HG03064 (cell line): ENCODE results near the gene DNM3.

ENCODE experiments used
- ATAC-seq: cut with Tn5 transposase; IDR thresholded peaks from one replicate; pipeline ENCODE4 v1.9.1; 2021; ENCODE audit warnings: low read depth; ENCODE audit not compliant: unreplicated experiment

Gene DNM3

GRCh38 chr1:172086137-172086536, 244.8 kb downstream of the DNM3 start:
- no peak for ATAC-seq

- no peak for ATAC-seq
Measured at GRCh38 chr1:172088256-172088655, 247.0 kb downstream of the DNM3 start.

DNA sequence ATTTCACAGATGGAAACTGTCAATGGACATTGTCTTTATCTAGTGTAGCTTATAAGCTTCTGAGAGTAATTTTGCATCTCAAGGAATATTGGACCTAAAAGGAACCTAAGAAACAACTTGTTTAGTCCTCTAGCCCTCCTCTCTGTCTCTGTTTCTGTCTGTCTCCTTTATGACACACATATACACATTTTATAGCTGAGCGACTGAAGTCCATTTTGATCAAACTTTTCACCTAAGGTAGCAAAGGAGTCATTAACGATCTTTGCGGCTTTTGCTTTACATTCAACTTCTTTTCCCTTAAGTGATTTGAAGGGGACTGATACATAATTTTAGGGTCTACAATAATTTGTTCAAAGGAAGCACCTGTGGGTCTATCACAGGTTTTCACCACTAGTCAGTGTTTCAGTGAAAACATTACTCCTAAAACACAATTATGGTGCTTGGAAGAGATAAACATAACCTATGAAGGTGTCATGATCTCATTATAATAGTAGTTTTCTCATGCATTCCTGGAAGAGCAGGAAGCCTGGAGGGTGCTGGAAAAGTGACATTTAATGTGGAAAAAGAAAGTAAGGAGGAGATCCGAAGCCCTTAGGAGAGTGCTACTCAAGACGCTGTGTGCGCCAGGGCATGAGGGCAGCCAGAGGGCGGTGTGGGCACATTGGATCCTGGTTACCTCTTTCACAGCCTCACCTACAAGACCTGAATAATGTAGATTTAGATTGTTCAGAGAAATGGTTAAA, 248.6 kb downstream of the DNM3 start:
- ATAC-seq: no peak

- ATAC-seq: no peak
Measured at GRCh38 chr1:172090511-172090817, 249.2 kb downstream of the DNM3 start.

- no peak for ATAC-seq
Measured at GRCh38 chr1:172095846-172096245, 254.5 kb downstream of the DNM3 start.

DNA sequence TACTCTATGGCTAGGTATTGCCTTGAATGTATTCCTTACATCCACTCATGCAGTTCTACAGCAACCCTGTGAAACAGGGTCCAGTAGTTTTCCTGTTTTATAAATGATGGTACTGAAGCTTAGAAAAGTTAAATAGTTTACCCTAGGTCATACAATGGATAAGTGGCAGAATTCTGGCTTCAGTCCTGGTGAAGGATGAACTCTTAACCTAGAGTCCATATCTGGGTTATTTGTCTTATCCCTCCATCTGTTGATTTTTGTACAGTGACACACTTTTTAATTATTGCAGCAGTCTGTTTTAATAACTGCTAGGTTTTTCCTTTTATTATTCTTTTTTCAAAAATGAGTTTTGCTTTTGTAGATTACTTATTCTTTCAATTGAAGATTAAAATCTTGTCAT, 263.9 kb downstream of the DNM3 start:
- ATAC-seq: no peak

DNA sequence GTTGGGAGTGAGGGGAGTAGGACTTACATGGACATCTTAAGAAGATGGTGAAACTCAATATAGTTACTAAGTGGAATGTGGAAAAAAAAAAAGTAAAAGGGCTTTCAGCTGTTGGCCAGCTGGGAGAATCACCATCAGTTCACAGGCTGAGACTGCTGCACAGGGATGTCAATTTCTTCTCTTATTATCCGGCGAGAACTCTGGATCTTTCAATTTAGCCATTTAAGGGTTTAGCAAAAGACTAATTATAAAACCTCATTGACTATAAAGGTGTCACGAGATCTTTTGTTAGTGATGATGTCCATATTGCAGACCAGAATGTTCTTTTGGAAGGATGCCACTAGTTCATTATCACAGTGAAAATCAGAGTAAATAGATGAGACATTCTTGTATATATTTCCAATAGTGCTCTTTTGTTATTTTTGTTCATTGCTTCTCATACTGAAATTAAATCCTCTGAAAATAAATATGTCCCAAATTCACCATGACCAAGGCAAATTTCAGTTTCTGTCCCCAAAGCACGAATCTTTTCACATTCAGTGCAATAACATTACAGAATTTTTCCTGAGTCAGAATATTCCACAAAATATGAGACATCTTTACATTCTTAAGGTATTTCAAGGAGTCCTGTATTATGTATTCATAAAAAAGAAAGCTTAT, 266.1 kb downstream of the DNM3 start:
- no peak for ATAC-seq

DNA sequence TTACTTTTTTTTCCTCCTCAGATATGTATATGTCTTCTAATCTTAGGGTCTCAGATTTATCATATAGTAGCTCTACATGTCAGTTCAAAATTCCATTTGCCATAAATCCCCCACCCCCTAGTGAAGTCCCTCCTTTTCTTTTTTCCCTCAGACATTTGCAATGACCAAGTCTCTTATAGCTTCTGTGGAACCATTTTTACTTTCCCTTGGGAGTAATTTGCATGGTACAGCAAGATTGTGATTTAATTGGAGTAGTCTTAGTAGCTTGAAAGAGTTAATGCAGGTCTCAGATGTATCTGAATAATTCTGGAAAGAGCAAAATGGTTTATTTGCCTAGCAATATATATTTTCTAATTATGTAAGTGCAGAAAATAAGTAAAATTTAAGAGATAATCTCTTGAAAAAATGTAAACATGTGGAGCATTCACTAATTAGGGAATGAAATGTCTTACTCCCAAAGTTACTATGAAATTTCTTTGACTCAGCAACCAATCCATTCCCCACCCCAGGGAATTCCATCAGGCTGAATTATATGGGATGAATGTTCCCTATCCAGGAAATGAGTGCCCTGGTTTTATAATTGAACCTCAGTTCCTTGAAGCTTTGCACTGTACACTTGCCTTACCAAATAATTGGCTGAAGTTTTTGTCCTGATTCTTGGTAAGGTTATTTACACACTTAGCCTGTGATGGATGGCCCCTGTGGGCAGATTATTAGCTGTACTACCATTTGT, 267.0 kb downstream of the DNM3 start:
- no peak for ATAC-seq

- no peak for ATAC-seq
Measured at GRCh38 chr1:172109359-172109758, 268.1 kb downstream of the DNM3 start.

DNA sequence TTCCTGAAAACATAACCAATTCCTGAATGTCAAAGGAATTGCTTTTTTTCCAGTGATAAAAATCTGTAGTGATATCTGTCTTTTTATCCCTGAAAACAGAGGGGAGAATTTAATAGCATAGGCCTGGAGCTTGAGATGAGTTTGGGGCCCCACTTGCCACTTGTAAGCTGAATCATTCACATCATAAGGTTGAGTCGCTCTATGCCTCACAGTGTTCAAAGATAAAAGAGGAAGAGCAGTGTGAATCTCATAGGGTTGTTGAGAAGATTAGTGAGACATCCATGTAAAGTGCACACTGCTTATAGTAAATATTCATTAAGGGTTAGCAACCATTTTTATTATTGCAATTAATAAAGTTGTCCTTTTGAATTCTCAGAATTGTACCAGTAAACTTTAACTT, 271.3 kb downstream of the DNM3 start:
- ATAC-seq: no peak

DNA sequence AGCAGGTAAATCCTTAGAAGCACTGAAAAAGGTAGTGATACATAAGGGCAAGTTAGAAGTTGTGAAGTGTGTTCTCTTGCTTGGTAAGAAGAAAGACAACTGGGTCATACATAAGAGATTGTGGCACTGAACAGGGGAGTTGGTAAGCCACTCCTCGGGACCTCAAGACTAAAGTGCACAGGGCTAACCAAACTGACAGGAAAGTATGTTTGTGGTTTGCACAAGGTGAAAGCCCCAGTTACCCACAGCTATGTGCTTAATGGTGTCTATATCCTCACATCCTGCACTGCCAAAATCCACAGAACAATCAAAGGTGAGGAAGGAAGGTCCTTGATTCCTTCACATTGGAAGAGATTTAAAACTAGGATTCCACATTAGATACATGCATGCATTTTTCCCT, 276.5 kb downstream of the DNM3 start:
- ATAC-seq: peak; percentile 69

DNA sequence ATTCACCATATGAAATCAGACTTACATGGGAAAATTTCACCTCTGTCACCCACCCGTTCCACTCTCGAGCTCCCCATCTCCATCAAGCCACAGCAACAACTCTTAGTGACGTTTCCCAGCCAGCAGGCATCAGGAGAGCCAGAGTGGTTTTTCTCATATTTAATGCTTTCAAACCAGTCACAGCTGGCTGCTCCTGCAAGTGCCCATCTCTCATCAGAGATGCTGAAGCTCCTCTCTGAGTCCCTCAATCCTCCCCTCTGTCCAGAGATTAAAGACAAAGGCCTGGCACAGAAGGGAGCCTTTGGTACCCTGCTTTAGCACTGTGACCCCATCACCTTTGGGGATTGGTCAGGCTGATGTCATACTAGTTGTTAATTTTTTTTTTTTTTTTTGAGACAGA, 277.3 kb downstream of the DNM3 start:
- no peak for ATAC-seq

GRCh38 chr1:172119184-172119583, 277.9 kb downstream of the DNM3 start:
- ATAC-seq: no peak

GRCh38 chr1:172120381-172120780, 279.1 kb downstream of the DNM3 start:
- no peak for ATAC-seq

DNA sequence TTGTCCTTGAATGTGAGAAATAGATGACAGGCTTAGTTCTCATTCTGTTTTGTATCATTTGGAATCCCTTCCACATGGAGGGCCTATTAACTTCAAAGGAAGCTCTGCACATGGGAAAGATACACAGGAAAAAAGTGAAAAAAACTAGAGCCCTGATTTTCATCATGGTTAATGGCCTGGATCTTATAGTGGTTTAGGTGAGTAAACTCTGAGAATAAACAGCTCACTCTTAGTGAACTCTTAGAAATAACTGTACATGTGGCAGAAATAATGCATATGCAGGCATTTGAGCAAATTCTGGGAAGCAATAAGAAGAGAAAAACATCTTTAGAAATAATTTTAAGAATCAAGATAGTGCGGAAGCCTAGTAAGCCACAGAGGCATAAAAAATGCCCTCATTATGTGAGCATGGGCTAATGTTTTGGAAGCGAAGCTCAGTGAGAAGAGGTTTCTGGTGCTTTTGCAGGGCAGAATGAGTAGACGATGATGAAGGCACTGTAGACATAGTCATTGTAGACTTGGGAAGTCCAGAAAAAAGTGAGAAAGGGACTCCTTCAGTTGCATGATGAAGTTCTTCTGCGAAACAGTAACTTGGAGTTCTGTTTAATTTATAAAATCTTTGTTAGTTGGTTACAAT, 279.9 kb downstream of the DNM3 start:
- ATAC-seq: no peak

DNA sequence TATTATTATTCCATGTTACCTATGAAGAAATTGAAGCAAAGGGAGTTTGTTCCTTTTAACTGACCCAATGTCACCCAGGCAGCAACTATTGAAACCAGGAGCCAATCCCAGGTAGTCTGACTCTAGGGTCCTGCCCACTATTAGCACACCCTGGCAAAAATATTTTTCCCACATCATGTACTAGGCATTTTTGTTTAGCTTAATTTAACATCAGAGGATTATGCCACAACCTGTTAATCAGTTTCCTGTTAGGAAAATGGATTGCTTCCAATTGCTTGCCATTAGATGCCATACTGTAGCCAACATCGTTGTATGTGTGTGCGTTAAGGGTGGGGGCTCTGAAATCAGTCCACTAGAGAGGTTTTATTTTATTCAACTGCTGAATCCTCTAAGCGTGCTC, 281.1 kb downstream of the DNM3 start:
- ATAC-seq: no peak

GRCh38 chr1:172125250-172125649, 284.0 kb downstream of the DNM3 start:
- ATAC-seq: no peak

DNA sequence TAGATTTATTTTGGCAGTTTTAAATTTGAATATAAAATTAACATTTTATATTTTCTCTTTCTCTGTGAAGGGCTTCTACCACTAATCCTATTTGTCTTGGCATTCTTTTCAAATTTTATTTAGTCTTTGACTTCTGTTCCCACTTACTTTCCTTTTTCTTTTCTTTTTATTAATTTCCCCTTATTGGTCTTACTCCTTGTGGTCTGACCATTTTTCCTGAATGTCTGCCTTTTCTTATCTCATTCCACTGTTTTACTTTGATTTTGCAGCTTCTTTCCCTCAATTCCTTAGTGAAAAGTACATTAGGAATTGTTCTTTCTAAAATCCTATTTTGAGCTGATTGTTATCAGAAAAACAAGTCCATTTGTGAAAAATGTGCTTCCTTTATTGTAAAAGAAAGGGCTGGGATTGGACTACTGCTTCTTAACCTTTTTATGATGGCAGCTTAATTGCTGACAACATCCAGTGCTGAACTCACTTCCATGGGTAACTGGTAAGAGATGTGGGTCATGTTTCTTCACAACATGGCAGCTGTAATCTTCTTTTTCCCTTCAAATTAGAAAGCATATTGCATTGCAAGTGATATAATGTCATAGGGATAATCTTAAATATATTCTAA, 284.6 kb downstream of the DNM3 start:
- ATAC-seq: no peak

GRCh38 chr1:172132836-172133235, 291.5 kb downstream of the DNM3 start:
- no peak for ATAC-seq

DNA sequence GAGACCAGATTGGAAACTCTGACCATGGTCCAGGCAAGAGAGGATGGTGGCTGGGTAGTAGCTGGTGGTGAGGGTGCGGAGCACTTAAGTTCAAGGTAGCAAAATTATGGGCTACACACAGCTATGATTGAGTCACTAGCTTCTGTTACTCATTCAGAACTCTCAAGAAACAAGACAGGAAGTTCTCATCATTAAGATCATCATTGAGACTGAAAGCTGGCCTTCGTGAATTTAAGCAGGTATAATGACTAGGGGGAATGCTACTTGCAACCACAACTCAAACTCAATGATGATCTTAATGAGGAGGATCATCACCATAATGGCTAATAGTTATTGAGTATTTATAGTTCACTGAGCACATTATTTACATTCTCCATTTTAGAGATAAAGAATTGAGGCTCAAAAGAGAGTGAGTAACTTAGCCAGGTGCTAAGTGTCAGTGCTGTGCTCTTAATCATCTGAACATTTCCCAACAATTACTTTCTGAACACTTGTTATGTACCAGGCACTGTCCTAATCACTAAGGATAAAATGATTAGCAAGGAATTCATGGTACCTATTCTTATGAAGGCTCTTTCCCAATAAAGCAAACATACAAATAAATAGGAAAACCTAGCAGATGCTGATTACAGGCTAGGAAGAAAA, 292.9 kb downstream of the DNM3 start:
- ATAC-seq: no peak
